ENCODE data around the gene LTA4H.

LTA4H gene

DNA sequence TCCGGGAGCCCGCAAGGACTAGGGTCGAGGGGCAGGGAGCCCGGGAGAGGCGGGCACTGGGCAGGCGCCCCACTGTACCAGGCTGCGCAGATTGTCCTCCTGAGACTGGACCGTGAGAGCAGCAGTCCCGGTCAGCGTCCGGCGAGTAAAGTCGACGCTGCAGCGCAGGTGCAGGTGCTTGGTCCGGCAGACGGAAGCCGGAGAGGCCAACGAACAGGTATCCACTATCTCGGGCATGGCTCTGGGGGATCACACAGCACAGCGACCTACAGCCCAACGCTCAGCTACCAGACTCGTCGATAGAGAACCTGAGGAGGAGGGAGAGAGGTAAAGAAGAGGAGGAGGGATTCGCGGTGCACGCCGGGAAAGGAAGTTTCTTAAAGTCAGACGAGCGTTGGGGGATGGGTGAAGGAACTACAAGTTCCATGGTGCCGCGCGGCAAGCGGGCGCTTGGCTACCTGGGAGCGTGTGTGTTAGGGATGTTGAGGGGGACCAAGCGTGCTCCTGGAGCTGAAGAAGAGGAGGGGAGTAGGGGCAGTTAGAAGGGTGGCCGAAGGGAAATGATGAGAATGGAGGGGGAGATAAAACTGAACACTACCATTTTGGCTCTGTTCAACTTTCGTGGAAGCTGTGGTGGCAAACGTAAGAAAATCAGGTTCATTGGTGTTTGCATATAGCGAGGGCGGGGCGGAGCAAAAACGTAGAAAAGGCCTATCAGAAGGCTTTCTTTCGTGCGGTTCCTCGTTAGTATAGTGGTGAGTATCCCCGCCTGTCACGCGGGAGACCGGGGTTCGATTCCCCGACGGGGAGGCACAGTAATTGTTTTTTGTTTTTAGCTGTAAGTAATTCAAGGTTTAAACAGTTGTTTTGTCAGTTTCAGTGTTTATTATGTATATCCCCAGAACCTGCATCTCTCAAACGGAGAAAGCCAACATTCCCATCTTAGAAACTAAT lies at the start of gene LTA4H (continued):
- TF ChIP-seq, protein P1, sequence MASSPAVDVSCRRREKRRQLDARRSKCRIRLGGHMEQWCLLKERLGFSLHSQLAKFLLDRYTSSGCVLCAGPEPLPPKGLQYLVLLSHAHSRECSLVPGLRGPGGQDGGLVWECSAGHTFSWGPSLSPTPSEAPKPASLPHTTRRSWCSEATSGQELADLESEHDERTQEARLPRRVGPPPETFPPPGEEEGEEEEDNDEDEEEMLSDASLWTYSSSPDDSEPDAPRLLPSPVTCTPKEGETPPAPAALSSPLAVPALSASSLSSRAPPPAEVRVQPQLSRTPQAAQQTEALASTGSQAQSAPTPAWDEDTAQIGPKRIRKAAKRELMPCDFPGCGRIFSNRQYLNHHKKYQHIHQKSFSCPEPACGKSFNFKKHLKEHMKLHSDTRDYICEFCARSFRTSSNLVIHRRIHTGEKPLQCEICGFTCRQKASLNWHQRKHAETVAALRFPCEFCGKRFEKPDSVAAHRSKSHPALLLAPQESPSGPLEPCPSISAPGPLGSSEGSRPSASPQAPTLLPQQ (tag by site-specific recombination; IDR thresholded peaks at IDR 0.05), result peak; percentile 84
- TF ChIP-seq, protein P2, sequence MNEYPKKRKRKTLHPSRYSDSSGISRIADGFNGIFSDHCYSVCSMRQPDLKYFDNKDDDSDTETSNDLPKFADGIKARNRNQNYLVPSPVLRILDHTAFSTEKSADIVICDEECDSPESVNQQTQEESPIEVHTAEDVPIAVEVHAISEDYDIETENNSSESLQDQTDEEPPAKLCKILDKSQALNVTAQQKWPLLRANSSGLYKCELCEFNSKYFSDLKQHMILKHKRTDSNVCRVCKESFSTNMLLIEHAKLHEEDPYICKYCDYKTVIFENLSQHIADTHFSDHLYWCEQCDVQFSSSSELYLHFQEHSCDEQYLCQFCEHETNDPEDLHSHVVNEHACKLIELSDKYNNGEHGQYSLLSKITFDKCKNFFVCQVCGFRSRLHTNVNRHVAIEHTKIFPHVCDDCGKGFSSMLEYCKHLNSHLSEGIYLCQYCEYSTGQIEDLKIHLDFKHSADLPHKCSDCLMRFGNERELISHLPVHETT (tag by site-specific recombination; IDR thresholded peaks at IDR 0.05), result peak; percentile 89
- peak; percentile 94 for TF ChIP-seq ZNF501 (tag by site-specific recombination; IDR thresholded peaks at IDR 0.05)
- TF ChIP-seq, protein P3, sequence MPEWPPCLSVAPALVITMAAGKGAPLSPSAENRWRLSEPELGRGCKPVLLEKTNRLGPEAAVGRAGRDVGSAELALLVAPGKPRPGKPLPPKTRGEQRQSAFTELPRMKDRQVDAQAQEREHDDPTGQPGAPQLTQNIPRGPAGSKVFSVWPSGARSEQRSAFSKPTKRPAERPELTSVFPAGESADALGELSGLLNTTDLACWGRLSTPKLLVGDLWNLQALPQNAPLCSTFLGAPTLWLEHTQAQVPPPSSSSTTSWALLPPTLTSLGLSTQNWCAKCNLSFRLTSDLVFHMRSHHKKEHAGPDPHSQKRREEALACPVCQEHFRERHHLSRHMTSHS (tag by site-specific recombination; IDR thresholded peaks at IDR 0.05), result no peak
- TF ChIP-seq, protein P4, sequence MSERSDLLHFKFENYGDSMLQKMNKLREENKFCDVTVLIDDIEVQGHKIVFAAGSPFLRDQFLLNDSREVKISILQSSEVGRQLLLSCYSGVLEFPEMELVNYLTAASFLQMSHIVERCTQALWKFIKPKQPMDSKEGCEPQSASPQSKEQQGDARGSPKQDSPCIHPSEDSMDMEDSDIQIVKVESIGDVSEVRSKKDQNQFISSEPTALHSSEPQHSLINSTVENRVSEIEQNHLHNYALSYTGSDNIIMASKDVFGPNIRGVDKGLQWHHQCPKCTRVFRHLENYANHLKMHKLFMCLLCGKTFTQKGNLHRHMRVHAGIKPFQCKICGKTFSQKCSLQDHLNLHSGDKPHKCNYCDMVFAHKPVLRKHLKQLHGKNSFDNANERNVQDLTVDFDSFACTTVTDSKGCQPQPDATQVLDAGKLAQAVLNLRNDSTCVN (tag by site-specific recombination; optimal IDR thresholded peaks at IDR 0.05), result peak; percentile 66
- TF ChIP-seq MZF1 (tag by site-specific recombination; IDR thresholded peaks at IDR 0.05; ENCODE audit: borderline replicate concordance), result peak; percentile 44
- no peak; the same call in 1 of the 2 replicates for TF ChIP-seq ZFP41 (tag by site-specific recombination; IDR thresholded peaks at IDR 0.05; ENCODE audit: borderline replicate concordance)
- peak; percentile 88 for TF ChIP-seq ZFP37 (tag by site-specific recombination; IDR thresholded peaks at IDR 0.05)
- TF ChIP-seq OVOL3 (tag by site-specific recombination; IDR thresholded peaks at IDR 0.05), result 0 out of 2 replicates have a peak, but pooled peaks have one; percentile 29
- TF ChIP-seq, protein P5, sequence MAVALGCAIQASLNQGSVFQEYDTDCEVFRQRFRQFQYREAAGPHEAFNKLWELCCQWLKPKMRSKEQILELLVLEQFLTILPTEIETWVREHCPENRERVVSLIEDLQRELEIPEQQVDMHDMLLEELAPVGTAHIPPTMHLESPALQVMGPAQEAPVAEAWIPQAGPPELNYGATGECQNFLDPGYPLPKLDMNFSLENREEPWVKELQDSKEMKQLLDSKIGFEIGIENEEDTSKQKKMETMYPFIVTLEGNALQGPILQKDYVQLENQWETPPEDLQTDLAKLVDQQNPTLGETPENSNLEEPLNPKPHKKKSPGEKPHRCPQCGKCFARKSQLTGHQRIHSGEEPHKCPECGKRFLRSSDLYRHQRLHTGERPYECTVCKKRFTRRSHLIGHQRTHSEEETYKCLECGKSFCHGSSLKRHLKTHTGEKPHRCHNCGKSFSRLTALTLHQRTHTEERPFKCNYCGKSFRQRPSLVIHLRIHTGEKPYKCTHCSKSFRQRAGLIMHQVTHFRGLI (tag by site-specific recombination; IDR thresholded peaks at IDR 0.05), result peak; percentile 47; the same call in 1 of the 2 replicates
- TF ChIP-seq ZNF792 (tag by site-specific recombination; IDR thresholded peaks at IDR 0.05), result peak; percentile 69
- peak; percentile 69 for TF ChIP-seq ZFHX2 (tag by site-specific recombination; conservative IDR thresholded peaks at IDR 0.05)
- no peak for TF ChIP-seq ZNF354C (tag by site-specific recombination; IDR thresholded peaks at IDR 0.05; ENCODE audit: borderline replicate concordance, low read depth)
- TF ChIP-seq, protein P6, sequence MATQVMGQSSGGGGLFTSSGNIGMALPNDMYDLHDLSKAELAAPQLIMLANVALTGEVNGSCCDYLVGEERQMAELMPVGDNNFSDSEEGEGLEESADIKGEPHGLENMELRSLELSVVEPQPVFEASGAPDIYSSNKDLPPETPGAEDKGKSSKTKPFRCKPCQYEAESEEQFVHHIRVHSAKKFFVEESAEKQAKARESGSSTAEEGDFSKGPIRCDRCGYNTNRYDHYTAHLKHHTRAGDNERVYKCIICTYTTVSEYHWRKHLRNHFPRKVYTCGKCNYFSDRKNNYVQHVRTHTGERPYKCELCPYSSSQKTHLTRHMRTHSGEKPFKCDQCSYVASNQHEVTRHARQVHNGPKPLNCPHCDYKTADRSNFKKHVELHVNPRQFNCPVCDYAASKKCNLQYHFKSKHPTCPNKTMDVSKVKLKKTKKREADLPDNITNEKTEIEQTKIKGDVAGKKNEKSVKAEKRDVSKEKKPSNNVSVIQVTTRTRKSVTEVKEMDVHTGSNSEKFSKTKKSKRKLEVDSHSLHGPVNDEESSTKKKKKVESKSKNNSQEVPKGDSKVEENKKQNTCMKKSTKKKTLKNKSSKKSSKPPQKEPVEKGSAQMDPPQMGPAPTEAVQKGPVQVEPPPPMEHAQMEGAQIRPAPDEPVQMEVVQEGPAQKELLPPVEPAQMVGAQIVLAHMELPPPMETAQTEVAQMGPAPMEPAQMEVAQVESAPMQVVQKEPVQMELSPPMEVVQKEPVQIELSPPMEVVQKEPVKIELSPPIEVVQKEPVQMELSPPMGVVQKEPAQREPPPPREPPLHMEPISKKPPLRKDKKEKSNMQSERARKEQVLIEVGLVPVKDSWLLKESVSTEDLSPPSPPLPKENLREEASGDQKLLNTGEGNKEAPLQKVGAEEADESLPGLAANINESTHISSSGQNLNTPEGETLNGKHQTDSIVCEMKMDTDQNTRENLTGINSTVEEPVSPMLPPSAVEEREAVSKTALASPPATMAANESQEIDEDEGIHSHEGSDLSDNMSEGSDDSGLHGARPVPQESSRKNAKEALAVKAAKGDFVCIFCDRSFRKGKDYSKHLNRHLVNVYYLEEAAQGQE (tag by site-specific recombination; IDR thresholded peaks at IDR 0.05), result no peak; the same call in none of the 2 replicates
- TF ChIP-seq, protein P7, sequence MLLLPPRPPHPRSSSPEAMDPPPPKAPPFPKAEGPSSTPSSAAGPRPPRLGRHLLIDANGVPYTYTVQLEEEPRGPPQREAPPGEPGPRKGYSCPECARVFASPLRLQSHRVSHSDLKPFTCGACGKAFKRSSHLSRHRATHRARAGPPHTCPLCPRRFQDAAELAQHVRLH (tag by site-specific recombination; IDR thresholded peaks at IDR 0.05), result peak; percentile 94
- no peak for TF ChIP-seq ZNF560 (tag by site-specific recombination; IDR thresholded peaks at IDR 0.05; ENCODE audit: borderline replicate concordance)
- TF ChIP-seq, protein P8, sequence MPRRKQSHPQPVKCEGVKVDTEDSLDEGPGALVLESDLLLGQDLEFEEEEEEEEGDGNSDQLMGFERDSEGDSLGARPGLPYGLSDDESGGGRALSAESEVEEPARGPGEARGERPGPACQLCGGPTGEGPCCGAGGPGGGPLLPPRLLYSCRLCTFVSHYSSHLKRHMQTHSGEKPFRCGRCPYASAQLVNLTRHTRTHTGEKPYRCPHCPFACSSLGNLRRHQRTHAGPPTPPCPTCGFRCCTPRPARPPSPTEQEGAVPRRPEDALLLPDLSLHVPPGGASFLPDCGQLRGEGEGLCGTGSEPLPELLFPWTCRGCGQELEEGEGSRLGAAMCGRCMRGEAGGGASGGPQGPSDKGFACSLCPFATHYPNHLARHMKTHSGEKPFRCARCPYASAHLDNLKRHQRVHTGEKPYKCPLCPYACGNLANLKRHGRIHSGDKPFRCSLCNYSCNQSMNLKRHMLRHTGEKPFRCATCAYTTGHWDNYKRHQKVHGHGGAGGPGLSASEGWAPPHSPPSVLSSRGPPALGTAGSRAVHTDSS (tag by site-specific recombination; IDR thresholded peaks at IDR 0.05), result peak; percentile 91
- TF ChIP-seq WT1 (tag by site-specific recombination; IDR thresholded peaks at IDR 0.05), result peak; percentile 42
- no peak for TF ChIP-seq ZNF311 (tag by site-specific recombination; IDR thresholded peaks at IDR 0.05; ENCODE audit: borderline replicate concordance)
- TF ChIP-seq HOXC10 (CRISPR knock-in tag; IDR thresholded peaks at IDR 0.05), result no peak
- peak; percentile 99 for TF ChIP-seq ZBTB48 (tag by site-specific recombination; IDR thresholded peaks at IDR 0.05)
- TF ChIP-seq ZNF561 (tag by site-specific recombination; IDR thresholded peaks at IDR 0.05; ENCODE audit: borderline replicate concordance), result peak; percentile 85
- TF ChIP-seq SCRT2 (tag by site-specific recombination; IDR thresholded peaks at IDR 0.05), result 0 out of 2 replicates have a peak, but pooled peaks have one; percentile 33

Data from HEK293 (cell line).